COLO668 (cell line): ENCODE data around the gene NRAP.

Source experiments
- DNase-seq: peaks from one replicate; lab custom pipeline; 2025; ENCODE audit not compliant: unreplicated experiment; lab: John Stamatoyannopoulos, UW

NRAP gene, protein sequence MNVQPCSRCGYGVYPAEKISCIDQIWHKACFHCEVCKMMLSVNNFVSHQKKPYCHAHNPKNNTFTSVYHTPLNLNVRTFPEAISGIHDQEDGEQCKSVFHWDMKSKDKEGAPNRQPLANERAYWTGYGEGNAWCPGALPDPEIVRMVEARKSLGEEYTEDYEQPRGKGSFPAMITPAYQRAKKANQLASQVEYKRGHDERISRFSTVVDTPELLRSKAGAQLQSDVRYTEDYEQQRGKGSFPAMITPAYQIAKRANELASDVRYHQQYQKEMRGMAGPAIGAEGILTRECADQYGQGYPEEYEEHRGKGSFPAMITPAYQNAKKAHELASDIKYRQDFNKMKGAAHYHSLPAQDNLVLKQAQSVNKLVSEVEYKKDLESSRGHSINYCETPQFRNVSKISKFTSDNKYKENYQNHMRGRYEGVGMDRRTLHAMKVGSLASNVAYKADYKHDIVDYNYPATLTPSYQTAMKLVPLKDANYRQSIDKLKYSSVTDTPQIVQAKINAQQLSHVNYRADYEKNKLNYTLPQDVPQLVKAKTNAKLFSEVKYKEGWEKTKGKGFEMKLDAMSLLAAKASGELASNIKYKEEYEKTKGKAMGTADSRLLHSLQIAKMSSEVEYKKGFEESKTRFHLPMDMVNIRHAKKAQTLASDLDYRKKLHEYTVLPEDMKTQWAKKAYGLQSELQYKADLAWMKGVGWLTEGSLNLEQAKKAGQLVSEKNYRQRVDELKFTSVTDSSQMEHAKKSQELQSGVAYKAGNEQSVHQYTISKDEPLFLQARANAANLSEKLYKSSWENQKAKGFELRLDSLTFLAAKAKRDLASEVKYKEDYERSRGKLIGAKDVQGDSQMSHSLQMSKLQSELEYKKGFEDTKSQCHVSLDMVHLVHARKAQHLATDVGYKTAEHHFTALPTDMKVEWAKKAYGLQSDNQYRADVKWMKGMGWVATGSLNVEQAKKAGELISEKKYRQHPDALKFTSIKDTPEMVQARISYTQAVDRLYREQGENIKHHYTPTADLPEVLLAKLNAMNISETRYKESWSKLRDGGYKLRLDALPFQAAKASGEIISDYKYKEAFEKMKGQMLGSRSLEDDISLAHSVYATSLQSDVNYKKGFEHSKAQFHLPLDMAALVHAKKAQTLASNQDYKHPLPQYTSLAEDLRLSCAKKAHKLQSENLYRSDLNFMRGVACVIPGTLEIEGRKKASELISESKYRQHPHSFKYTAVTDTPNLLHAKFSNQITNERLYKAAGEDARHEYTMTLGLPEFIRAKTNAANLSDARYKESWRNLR (N-terminal part only)

GRCh38 chr10:113663908-113664307 lies at the start of gene NRAP:
Gene NRAP, minus strand, starts transcription at chr10:113664041. Its CDS starts 159 bp downstream, at chr10:113663882.
- no peak for DNase-seq

DNA sequence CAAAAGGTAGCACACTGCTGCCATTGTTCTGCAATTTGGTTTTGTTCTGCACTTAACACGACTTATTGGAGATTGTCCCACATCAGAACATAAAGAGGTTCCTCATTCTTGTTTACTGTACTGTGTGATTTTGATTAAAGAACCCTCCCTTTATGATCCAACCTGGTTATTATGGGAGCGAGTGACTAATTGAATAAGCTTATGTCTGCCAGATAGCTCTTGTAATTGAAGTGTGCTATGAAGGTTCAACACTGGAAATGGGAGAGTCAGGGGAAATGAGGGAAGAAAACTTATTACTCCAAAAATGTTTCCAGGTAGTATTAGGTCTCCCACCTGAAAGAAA lies 49.8 kb upstream of the NRAP start:
- no peak for DNase-seq

DNA sequence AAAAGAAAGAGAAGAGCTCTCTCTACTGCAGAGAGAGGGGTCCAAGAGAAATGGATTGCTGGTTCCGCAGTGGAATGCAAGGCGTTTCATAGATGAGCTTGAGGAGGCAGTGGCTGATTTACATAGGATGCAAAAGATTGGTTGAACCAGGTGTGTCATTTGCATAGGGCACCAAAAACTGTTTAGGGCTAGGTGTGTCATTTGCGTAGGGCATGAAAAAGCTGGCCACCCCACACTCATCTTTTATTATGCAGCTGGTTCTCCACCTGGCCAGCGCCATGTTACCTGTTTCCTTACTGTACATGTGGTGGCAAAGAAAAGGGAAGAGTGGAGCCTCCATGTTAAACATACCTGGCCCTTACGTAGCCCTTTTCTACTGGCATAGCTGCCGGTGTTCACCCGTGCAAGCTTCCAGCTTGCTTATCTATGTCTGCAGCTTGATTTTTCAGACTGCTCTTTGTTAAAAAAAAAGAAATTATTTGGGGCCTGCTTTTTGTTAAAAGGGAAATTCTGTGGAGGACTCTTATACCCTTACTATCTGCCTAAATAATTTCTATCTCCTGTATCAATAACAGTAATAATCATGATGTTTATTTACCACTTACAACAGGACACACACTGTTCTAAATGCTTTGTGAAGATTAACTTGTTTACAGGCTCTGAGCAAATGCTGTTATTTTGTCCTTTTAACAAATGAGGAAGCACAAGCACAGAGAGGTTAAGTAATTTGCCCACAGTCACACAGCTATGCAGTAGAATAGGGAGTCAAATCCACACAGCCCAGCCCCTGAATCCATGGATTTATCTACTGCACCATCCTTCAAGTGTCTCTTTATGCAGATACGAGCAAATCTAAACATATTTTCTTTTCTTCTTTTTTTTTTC lies 49.2 kb upstream of the NRAP start:
- no peak for DNase-seq

DNA sequence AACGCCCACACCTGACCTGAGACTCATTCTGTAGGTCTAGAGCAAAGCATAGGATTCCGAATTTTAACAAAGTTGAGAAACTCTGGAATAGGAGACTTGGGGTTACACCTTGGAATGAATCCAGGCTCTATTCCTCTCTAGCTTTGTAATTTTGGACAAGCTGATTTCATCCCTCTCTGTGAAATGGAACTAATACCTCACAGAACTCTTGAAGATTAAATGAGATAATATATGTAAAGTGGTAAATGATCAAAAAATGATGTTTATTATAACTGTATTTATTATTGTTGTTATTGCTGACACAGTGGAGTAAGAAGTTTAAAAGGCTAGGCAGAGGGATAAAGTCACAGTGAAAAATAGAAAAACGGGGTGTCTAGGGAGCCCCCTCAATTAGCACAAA lies 48.2 kb upstream of the NRAP start:
- DNase-seq = no peak

DNA sequence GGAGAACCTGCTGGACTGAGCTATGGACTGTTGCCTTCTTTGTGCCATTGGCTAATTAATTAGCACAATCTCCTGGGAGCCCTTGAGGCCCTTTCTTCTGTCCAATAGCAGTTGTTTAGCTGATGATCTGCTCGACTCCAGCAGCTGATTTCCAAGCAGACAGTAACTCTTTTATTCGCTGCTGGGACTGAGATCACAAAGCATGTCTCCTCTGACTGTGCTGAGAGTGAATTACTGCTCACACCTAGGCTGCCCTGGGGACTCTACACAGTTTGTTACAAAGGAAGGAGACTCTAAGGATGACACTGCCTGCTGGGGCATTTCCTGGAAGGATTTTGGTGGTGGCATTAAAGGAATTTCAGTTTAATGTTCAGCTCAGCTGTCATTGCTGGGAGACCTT lies 47.3 kb upstream of the NRAP start:
- no peak for DNase-seq

DNA sequence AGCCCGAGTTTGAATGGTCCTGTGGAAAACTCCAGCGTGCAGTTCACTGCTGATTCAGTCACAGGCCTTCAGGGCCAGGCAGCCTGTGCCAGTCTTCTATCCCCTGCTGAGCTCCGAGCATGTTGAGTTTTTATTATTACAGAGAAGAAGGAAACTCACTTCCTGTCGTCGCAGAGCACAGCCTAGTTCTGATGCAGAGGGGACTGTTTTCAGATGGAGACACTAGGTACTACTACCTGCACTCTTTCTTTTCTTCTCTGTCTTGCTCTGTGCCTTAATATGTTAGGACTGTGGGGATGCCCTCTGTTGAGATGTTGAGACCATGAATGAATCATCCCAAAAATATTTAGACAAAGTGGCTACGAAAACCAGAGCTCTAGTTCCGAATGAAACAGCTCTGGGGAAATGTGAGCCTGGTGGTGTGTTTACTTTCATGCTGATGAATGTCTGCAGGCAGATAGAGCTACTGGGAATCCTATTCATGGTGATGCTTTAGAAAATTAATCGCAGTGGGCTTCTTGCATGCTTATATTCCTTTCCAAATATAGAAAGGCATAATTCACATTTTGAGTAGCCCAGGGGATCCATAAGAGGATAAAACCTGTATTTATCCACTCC lies 45.5 kb upstream of the NRAP start:
- DNase-seq = no peak

GRCh38 chr10:113708640-113709039 lies 44.8 kb upstream of the NRAP start:
- DNase-seq = no peak

DNA sequence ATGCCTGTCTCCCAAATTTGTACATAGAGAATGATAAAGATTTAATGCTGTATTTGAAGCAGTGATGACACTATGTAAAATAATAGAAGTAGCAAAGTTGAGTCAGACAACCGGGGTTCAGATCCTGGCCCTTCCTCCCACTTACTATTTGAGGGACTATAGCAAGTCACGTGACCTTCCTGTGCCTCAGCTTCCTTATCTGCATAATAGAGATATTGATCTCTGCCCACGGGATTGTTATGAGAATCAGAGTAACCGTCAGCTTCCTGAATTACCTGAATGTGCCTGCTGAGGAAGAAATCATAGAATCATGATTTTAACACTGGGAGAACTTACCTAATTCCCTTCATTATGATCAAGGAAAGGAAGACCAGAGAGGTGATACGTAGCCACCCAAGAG lies 42.8 kb upstream of the NRAP start:
- no peak for DNase-seq

DNA sequence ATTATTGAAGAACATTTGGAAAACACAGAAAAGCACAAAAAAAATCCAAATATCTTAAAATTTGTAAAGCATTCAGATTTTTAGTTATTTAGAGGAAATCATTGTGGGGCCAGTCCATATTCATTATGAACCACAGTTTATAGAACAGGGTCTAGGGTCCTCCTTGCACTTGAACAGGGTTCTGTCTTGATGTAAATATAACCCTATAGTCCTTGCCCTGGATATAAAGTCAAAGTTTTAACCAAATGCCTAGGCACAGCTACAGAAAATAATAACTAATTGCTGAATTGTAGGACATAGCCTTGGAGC lies 41.5 kb upstream of the NRAP start:
- DNase-seq = no peak

- DNase-seq = peak; percentile 16
Observed at GRCh38 chr10:113704637-113705343, 40.9 kb upstream of the NRAP start.

- no peak for DNase-seq
Observed at GRCh38 chr10:113697595-113697994, 33.8 kb upstream of the NRAP start.

DNA sequence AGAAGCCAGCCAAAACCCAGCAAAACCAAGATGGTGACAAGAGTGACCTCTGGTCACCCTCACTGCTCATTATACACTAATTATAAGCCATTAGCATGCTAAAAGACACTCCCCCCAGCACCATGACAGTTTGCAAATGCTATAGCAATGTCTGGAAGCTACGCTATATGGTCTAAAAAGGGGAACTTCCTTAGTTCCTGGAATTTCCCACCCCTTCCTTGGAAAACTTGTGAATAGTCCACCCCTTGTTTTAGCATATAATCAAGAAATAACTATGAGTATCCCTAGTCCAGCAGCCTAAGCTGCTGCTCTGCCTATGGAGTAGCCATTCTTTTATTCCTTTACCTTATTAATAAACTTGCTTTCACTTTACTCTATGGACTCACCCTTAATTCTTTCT lies 31.9 kb upstream of the NRAP start:
- DNase-seq = no peak

GRCh38 chr10:113693348-113693747 lies 29.5 kb upstream of the NRAP start:
- DNase-seq = no peak

DNA sequence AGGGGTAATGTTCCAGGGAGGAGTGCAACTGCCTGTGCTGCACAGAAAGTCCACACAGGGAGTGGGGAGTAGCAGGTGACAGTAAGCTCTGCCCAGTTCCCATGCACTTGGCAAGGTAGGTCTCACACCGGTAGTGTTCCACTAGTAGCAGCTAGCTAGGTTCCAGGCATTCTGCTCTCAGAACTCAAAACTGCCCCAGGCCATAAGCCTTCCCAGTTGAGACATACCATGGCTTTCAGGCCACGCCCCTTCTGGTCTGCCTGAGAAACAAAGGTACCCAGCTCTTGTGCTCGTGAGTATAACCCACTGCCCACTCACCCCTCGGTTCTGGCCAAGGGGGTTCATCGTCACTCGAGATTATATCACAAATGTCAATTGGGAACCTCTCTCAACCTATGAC lies 28.4 kb upstream of the NRAP start:
- no peak for DNase-seq

- no peak for DNase-seq
Observed at GRCh38 chr10:113691381-113691780, 27.5 kb upstream of the NRAP start.

- no peak for DNase-seq
Observed at GRCh38 chr10:113690749-113691148, 26.9 kb upstream of the NRAP start.

DNA sequence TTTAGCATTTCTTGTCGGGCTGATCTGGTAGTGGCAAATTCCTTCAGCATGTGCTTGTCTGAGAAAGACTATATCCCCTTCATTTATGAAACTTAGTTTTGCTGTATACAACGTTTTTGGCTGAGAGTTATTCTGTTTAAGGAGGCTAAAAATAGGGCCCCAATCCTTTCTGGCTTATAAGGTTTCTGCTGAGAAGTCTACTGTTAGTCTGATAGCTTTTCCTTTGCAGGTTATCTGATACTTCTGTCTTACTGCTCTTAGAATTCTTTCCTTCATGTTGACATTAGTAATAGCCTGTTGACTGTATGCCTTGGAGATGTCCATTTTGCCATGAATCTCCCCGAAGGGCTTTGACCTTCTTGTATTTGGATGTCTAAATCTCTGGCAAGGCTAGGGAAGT lies 25.7 kb upstream of the NRAP start:
- no peak for DNase-seq

- no peak for DNase-seq
Observed at GRCh38 chr10:113689057-113689456, 25.2 kb upstream of the NRAP start.

DNA sequence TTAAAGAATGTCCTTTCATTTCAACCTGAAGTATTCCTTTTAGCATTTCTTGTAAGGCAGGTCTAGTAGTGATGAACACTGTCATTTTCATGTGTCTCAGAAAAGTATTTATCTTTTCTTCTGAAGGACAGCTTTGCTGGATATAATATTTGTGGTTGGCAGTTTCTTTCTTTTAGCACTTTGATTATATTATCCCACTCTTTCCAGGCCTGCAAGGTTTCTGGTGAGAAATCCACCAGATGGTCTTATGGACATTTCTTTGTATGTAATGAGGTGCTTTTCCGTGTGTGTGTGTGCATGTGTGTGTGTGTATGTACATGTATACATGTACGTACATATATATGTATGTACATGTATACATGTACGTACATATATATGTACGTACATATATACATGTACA lies 23.2 kb upstream of the NRAP start:
- no peak for DNase-seq

DNA sequence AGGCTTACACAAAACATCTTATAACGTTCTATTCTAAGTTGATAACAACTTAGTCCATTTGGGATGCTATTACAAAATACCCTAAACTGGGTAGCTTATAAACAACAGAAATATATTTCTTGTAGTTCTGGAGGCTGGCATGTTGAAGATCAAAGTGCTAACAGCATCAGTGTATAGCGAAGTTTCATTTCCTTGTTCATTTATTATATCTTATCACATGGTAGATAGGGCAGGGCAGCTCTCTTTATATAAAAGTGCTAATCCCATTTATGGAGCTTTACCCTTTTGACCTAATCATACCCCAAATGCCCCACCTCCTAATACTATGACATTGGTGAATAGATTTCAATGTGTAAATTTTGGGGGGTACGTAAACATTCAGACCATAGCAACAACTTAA lies 22.2 kb upstream of the NRAP start:
- DNase-seq = no peak
